AG04450 (cell line): ENCODE measurements around the gene RPL19. TPM values are rescaled to one million over a fixed set of nuclear protein-coding genes. Genes with fewer than 3 reads are reported as not detected.

Source experiments
- CTCF ChIA-PET: fragments of 300-600, 350-600 bp; formaldehyde crosslinking; extraction: SDS; loops from one replicate; lab custom pipeline; 2022; ENCODE audit warnings: antibody characterized with exemption, inconsistent platforms; lab: Charles Lee
- POLR2A ChIA-PET: fragments of 350-600 bp; formaldehyde crosslinking; extraction: SDS; loops from one replicate; lab custom pipeline; 2021; ENCODE audit warnings: antibody characterized with exemption, inconsistent platforms; lab: Yijun Ruan, JAX
- DNase-seq: peaks from one replicate; pipeline ENCODE4 v3.0.0-alpha.2; 2011; ENCODE audit warnings: low read depth, low spot score
- H3K27ac ChIP-seq: one replicate; pipeline ENCODE4 v1.5.1; 2012; ENCODE audit warnings: low read depth, low read length, control low read depth
- H3K27me3 ChIP-seq: one replicate; pipeline ENCODE4 v1.6.0; 2012; ENCODE audit warnings: low read length; ENCODE audit not compliant: control insufficient read depth, insufficient read depth
- H3K4me3 ChIP-seq: 2 replicates; pipeline ENCODE4 v1.5.1; 2011; ENCODE audit warnings: mild to moderate bottlenecking, low read depth, low read length, control low read depth
- H3K9me3 ChIP-seq: 2 replicates; pipeline ENCODE4 v1.5.1; 2012; ENCODE audit warnings: low read length; ENCODE audit not compliant: control insufficient read depth, insufficient read depth
- polyA plus RNA-seq: library from polyadenylated mRNA; depleted of rRNA; stranded (reverse); fragments of >200 nt; gene quantifications from 2 replicates; pipeline ENCODE4 v1.2.3, GENCODE V29; 2011
- TF ChIP-seq, protein P1 (sequence below): IDR thresholded peaks from 2 replicates; pipeline ENCODE4 v1.5.1; 2011; ENCODE audit warnings: low read depth, low read length, control low read depth, inconsistent platforms

RPL19 gene
- polyA plus RNA-seq, 1 experiment = 1,791 TPM

DNA sequence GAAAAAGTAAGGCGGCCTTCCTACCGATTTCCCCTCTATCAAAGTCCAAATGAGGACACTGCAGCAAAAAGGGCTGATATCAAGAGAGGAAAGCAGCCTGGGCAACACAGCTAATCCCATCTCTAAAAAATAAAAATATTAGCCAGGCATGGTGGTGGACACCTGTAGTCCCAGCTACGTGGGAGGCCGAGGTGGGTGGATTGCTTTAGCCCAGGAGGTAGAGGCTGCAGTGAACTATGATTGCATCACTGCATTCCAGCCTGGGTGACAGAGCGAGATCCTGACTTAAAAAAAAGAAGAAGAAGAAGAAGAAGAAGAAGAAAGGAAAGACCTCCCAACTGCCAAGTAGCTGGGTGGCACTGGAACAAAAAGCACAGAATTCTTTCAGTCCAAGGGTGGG is 17.0 kb upstream of the RPL19 start:
- ChIA-PET POLR2A (no interaction called here), CTCF (interaction anchor here (1.7 to 1.8 kb wide), 3 partner anchors 8 to 200 kb away, joined by 4 to 8 read pairs (median 4); no protein-coding TSS in a partner anchor)
- no peaks in the 10 kb centered on the region for H3K9me3 ChIP-seq
- TF ChIP-seq, protein P1, sequence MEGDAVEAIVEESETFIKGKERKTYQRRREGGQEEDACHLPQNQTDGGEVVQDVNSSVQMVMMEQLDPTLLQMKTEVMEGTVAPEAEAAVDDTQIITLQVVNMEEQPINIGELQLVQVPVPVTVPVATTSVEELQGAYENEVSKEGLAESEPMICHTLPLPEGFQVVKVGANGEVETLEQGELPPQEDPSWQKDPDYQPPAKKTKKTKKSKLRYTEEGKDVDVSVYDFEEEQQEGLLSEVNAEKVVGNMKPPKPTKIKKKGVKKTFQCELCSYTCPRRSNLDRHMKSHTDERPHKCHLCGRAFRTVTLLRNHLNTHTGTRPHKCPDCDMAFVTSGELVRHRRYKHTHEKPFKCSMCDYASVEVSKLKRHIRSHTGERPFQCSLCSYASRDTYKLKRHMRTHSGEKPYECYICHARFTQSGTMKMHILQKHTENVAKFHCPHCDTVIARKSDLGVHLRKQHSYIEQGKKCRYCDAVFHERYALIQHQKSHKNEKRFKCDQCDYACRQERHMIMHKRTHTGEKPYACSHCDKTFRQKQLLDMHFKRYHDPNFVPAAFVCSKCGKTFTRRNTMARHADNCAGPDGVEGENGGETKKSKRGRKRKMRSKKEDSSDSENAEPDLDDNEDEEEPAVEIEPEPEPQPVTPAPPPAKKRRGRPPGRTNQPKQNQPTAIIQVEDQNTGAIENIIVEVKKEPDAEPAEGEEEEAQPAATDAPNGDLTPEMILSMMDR = no peak
- DNase-seq = no peak
- no peak overlapping the region for H3K27ac ChIP-seq
- no peak overlapping the region for H3K4me3 ChIP-seq
- no peaks in the 10 kb centered on the region for H3K27me3 ChIP-seq

DNA sequence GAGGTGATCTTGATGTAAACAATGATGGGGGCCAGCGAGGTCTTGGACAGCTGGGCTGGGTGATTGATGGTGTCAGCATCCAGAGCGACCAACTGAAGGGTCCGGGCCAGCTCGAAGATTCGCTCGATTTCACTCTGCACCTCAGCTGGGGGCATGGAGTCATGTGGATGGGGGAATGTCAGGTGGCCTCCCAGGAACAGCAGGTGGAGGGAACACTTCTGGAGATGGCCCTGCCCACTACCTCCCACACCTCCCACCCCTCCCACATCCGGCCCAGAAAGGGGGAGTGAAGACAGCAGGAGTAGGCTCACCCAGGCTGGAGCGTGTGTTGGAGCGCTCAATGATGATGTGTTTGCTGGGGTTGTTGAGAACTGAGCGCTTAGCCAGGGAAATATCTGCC is 16.4 kb upstream of the RPL19 start:
- no peak overlapping the region for H3K27ac ChIP-seq
- TF ChIP-seq, protein P1 = no peak
- no peaks in the 10 kb centered on the region for H3K27me3 ChIP-seq
- H3K4me3 ChIP-seq = no peak overlapping the region
- CTCF ChIA-PET = interaction anchor here (0.6 to 1.8 kb wide), 3 partner anchors 9 to 674 kb away, joined by 4 to 8 read pairs (median 5); no protein-coding TSS in a partner anchor
- POLR2A ChIA-PET = no interaction called here
- DNase-seq = no peak
- no peaks in the 10 kb centered on the region for H3K9me3 ChIP-seq

DNA sequence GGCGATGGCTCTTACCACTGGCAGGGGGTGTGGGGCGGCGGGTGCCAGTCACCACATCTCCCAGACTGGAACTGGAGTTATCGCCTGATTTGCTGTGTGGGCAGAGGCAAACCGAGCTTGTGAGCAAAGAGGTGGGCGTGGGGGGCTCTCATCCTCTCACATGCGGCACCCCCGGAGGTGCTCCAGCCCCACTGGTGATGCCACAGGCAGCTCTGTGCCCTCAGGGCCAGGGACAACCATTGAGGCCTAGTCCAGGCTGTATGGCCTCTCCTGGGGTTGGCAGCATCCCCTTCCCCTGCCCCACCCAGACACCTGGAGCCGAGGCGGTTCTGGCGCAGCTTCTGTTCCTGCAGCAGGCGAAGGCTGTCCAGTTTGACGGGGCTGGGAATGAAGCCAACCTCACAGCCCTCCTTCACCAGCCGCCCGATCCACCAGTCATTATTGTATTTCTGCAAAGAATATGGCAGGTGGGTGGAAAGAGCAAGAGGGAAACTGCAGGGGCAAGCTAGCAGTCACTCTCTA is 13.5 kb upstream of the RPL19 start:
- no peaks in the 10 kb centered on the region for H3K27me3 ChIP-seq
- POLR2A ChIA-PET = no interaction called here
- H3K27ac ChIP-seq = no peak overlapping the region
- CTCF ChIA-PET = interaction anchor here (0.9 to 2.0 kb wide), 3 partner anchors 8 to 22 kb away, joined by 3 to 11 read pairs (median 5); no protein-coding TSS in a partner anchor
- TF ChIP-seq, protein P1 = no peak
- H3K9me3 ChIP-seq = no peaks in the 10 kb centered on the region
- H3K4me3 ChIP-seq = no peak overlapping the region
- DNase-seq = no peak

DNA sequence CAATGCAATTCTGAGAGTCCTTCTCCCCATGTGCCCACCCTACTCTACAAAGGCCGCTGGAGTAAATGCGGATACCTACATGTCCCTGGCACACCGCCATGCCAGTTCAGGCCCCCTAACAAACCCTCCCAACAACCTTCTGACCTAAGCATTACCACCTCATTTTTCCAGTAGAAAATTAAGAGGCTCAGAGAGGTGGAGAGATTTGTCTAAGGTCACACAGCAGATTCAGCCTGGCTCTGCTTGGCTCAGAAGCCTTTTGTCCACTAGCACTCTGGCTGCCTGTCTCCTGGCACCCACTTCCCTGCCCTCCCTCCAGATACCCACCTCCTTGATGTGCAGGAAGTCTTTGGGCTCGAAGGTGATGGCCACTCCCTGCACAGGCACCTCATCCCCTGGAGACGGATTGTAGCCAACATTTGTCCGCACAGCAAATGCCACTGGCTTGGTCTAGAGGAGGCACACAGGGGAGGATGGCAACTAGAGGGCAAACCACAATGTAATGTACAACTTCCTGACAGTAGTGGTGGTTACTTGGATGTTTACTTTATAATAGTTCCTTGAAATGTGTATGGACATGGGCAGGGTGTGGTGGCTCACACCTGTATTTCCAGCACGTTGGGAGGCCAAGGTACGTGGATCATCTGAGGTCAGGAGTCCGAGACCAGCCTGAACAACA is 12.8 kb upstream of the RPL19 start:
- Histone ChIP-seq H3K9me3 (no peaks in the 10 kb centered on the region), H3K27me3 (no peaks in the 10 kb centered on the region), H3K4me3 (no peak overlapping the region), H3K27ac (no peak overlapping the region)
- TF ChIP-seq, protein P1 = no peak
- CTCF ChIA-PET = interaction anchor here (2.0 kb wide), 1 partner anchor 12 kb away, joined by 11 read pairs; no protein-coding TSS in a partner anchor
- POLR2A ChIA-PET = no interaction called here
- DNase-seq = no peak
